Psoas muscle (tissue), 8 donors: ENCODE data around the gene GOT1. TPM values are rescaled to one million over a fixed set of nuclear protein-coding genes. Genes with fewer than 3 reads are reported as not detected.

Source experiments
- ATAC-seq, 4 donors: fragments of 200-7000 bp; cut with Tn5 transposase; one replicate each; pipeline ENCODE4 v1.9.1; 2020; ENCODE audit warnings: moderate library complexity in 3 of 4, mild to moderate bottlenecking in 2 of 4
- DNase-seq, 2 donors: peaks; one replicate each; pipeline ENCODE4 v3.0.0-alpha.2; 2020
- H3K27ac ChIP-seq: fragments of 200-600 bp; one replicate; pipeline ENCODE4 v1.8.0; 2022
- H3K27me3 ChIP-seq, 3 donors: fragments of 200-600 bp in 1 of 3; one replicate each; pipeline versions ENCODE4 v1.6.1 to v1.8.0; 2013 to 2022; ENCODE audit warnings: low read length in 2 of 3, mild to moderate bottlenecking in 2 of 3, moderate library complexity in 1 of 3; ENCODE audit not compliant: insufficient read depth in 3 of 3
- H3K36me3 ChIP-seq, 2 donors: fragments of 200-600 bp in 1 of 2; one replicate each; pipeline versions ENCODE4 v1.6.1 to v1.8.0; 2013 to 2022; ENCODE audit warnings: low read depth in 1 of 2, mild to moderate bottlenecking in 1 of 2, moderate library complexity in 1 of 2; ENCODE audit not compliant: insufficient read depth in 1 of 2
- H3K4me1 ChIP-seq: fragments of 200-600 bp; one replicate; pipeline ENCODE4 v1.8.0; 2022
- H3K4me3 ChIP-seq: fragments of 200-600 bp; one replicate; pipeline ENCODE4 v1.8.0; 2022; ENCODE audit warnings: mild to moderate bottlenecking
- H3K9me3 ChIP-seq: fragments of 200-600 bp; one replicate; pipeline ENCODE4 v1.8.0; 2022
- CTCF ChIP-seq: fragments of 200-600 bp; IDR thresholded peaks from one replicate; pipeline ENCODE4 v1.8.0; 2022; ENCODE audit warnings: antibody characterized with exemption
- WGBS, 3 donors: extraction: QIAGEN DNeasy Blood & Tissue Kit; methylation state at CpG; one replicate each; pipeline versions ENCODE4 v1.1.6 to v1.1.7; 2013; 5-methylcytosine and 5-hydroxymethylcytosine counted together
- intact Hi-C, 2 donors: fragments of 100-400 bp; cut with DNase I; formaldehyde crosslinking; loops; one replicate each; pipeline versions ENCODE4 v1.11.0 to v1.14.2; 2022
- polyA plus RNA-seq, 3 donors: library from polyadenylated mRNA; stranded (reverse); fragments of 200-250 nt; gene quantifications; one replicate each; pipeline ENCODE4 v1.2.3, GENCODE V29; 2013
- total RNA-seq, 4 donors: library from RNA; stranded (reverse); fragmentation: NEBNext Ultra II Directional in 2 of 4; extraction: Animal tissue kit (Norgen Biotek cat#: 25700) in 2 of 4; gene quantifications; one replicate each; pipeline versions ENCODE4 v1.2.1 to v1.2.4, GENCODE V29; 2021 to 2023
- donor health status: healthy with polysubstance abuse.
- donor health status: DM: no; HTN: no; CAD: no; lungs with moderate emphysema.
- donor health status: Bipolar disorder and iron deficiency.
- donor health status: healthy.
- donor health status: DM: yes; HTN: yes; CAD: no.
- donor health status: DM: no; HTN: no; CAD: no.
- donor health status: DM: no; HTN: no; CAD: no.
- donor health status: DM: yes; HTN: yes; CAD: no.

Gene GOT1
- total and polyA plus RNA-seq, 7 donors, result 87.7 to 381 (median 208) TPM

- H3K36me3 ChIP-seq, result no peaks in the 10 kb centered on the region
- DNase-seq (no peak), ATAC-seq (no peak)
- no peaks in the 10 kb centered on the region for H3K9me3 ChIP-seq
- peaks cover 0 to 13% (median 3%) of the 10 kb centered on the region in 3 donors for H3K27me3 ChIP-seq
- H3K4me1 ChIP-seq, result no peaks in the 10 kb centered on the region
- WGBS, 3 donors, result 89 to 98% (median 92%) methylated on average over 2 of the region's 2 CpGs
- H3K27ac ChIP-seq, result no peak overlapping the region
- intact Hi-C loops, result no loop called here
- H3K4me3 ChIP-seq, result no peak overlapping the region
- TF ChIP-seq CTCF, result no peak
Observed at GRCh38 chr10:99461230-99461629, 30.8 kb upstream of the GOT1 start.

GRCh38 chr10:99460070-99460469, 29.6 kb upstream of the GOT1 start:
- H3K4me1 ChIP-seq, result no peaks in the 10 kb centered on the region
- no peak overlapping the region for H3K4me3 ChIP-seq
- no peak for ATAC-seq
- no peak for DNase-seq
- no peaks in the 10 kb centered on the region for H3K36me3 ChIP-seq
- no peaks in the 10 kb centered on the region for H3K9me3 ChIP-seq
- H3K27me3 ChIP-seq, result peaks cover 0 to 13% (median 3%) of the 10 kb centered on the region in 3 donors
- no peak for TF ChIP-seq CTCF
- intact Hi-C loops, result no loop called here
- no peak overlapping the region for H3K27ac ChIP-seq
- 69 to 74% (median 73%) methylated on average over 5 of the region's 5 CpGs for WGBS, 3 donors

GRCh38 chr10:99459217-99459616, 28.8 kb upstream of the GOT1 start:
- intact Hi-C loops, result no loop called here
- ATAC-seq (no peak), DNase-seq (no peak)
- no peaks in the 10 kb centered on the region for H3K9me3 ChIP-seq
- WGBS, 3 donors, result 70 to 79% (median 71%) methylated on average over 2 of the region's 2 CpGs
- no peaks in the 10 kb centered on the region for H3K4me1 ChIP-seq
- no peak overlapping the region for H3K27ac ChIP-seq
- no peaks in the 10 kb centered on the region for H3K36me3 ChIP-seq
- no peak overlapping the region for H3K4me3 ChIP-seq
- peaks cover 0 to 13% (median 3%) of the 10 kb centered on the region in 3 donors for H3K27me3 ChIP-seq
- TF ChIP-seq CTCF, result no peak

- WGBS, 3 donors, result 30 to 35% (median 34%) methylated on average over 2 of the region's 2 CpGs
- Histone ChIP-seq H3K27ac (no peak overlapping the region), H3K27me3 (peaks cover 0 to 21% (median 5%) of the 10 kb centered on the region in 3 donors), H3K4me1 (no peaks in the 10 kb centered on the region), H3K9me3 (no peaks in the 10 kb centered on the region), H3K4me3 (no peak overlapping the region), H3K36me3 (no peaks in the 10 kb centered on the region)
- intact Hi-C loops, result no loop called here
- TF ChIP-seq CTCF, result no peak
- DNase-seq, result no peak
- ATAC-seq, result no peak
Observed at GRCh38 chr10:99457813-99458212, 27.4 kb upstream of the GOT1 start.

GRCh38 chr10:99456931-99457288, 26.5 kb upstream of the GOT1 start:
- no peak for DNase-seq
- no peak for ATAC-seq
- H3K27ac ChIP-seq, result no peak overlapping the region
- WGBS, 3 donors, result 86 to 89% (median 89%) methylated on average over 2 of the region's 2 CpGs
- no peak overlapping the region for H3K4me3 ChIP-seq
- H3K9me3 ChIP-seq, result no peaks in the 10 kb centered on the region
- H3K27me3 ChIP-seq, result peaks cover 0 to 23% (median 5%) of the 10 kb centered on the region in 3 donors
- H3K36me3 ChIP-seq, result no peaks in the 10 kb centered on the region
- no peaks in the 10 kb centered on the region for H3K4me1 ChIP-seq
- TF ChIP-seq CTCF, result no peak
- intact Hi-C loops, result no loop called here
